ENCODE results near the gene CST9L.

- TF ChIP-seq TAF1 (conservative IDR thresholded peaks at IDR 0.05) (no peak), SP1 (IDR thresholded peaks at IDR 0.05) (no peak), RXRA (IDR thresholded peaks at IDR 0.05) (no peak), JUND (IDR thresholded peaks at IDR 0.05) (no peak), FOXA1 (IDR thresholded peaks at IDR 0.05) (no peak), REST (IDR thresholded peaks at IDR 0.05) (no peak), YY1 (IDR thresholded peaks at IDR 0.05) (no peak)
- TF ChIP-seq, protein P1, sequence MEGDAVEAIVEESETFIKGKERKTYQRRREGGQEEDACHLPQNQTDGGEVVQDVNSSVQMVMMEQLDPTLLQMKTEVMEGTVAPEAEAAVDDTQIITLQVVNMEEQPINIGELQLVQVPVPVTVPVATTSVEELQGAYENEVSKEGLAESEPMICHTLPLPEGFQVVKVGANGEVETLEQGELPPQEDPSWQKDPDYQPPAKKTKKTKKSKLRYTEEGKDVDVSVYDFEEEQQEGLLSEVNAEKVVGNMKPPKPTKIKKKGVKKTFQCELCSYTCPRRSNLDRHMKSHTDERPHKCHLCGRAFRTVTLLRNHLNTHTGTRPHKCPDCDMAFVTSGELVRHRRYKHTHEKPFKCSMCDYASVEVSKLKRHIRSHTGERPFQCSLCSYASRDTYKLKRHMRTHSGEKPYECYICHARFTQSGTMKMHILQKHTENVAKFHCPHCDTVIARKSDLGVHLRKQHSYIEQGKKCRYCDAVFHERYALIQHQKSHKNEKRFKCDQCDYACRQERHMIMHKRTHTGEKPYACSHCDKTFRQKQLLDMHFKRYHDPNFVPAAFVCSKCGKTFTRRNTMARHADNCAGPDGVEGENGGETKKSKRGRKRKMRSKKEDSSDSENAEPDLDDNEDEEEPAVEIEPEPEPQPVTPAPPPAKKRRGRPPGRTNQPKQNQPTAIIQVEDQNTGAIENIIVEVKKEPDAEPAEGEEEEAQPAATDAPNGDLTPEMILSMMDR (IDR thresholded peaks at IDR 0.05; ENCODE audit: low read depth, low read length, missing input control) = no peak
Measured at GRCh38 chr20:23603321-23603720, 35.0 kb upstream of the CST9L start.

Data from liver (tissue), 3 donors.